Ovary (tissue), 3 donors: ENCODE measurements around the gene HPCAL4.

Experiments used
- CTCF ChIP-seq, 3 donors: fragments of 450-650 bp in 2 of 3; fragments of 200-600 bp in 1 of 3; IDR thresholded peaks; one replicate each; pipeline versions ENCODE4 v1.5.1 to v1.8.0; 2016 to 2022; ENCODE audit warnings: antibody characterized with exemption in 3 of 3, mild to moderate bottlenecking in 1 of 3
- POLR2A ChIP-seq: fragments of 450-650 bp; IDR thresholded peaks from one replicate; pipeline ENCODE4 v1.6.1; 2017; ENCODE audit warnings: antibody characterized with exemption, mild to moderate bottlenecking, moderate library complexity
- donor health status: DM: no; HTN: no; CAD: no.

- TF ChIP-seq POLR2A: no peak
- TF ChIP-seq CTCF (IDR thresholded peaks at IDR 0.05): no peak
These were observed 23.1 kb downstream of the HPCAL4 start for GRCh38 chr1:39668111-39668510.
